Liver (tissue), 9 donors: ENCODE results near the gene FAM89B. TPM values are rescaled to one million over a fixed set of nuclear protein-coding genes. Genes with fewer than 3 reads are reported as not detected.
A peak's percentile ranks its signal among the peaks of the same experiment; 100 is the strongest.

Source experiments
- DNase-seq: peaks from one replicate; pipeline ENCODE4 v3.0.0-alpha.2; 2017; ENCODE audit warnings: low spot score
- H3K27ac ChIP-seq, 2 donors: one replicate each; pipeline ENCODE4 v1.7.0; 2013; ENCODE audit warnings: inconsistent platforms in 2 of 2, low read length in 2 of 2, control low read depth in 1 of 2, low read depth in 1 of 2, mild to moderate bottlenecking in 1 of 2
- H3K27me3 ChIP-seq, 4 donors: one replicate each; pipeline versions ENCODE4 v1.6.1 to v1.7.0; 2013; ENCODE audit warnings: low read length in 3 of 4, inconsistent platforms in 1 of 4, mild to moderate bottlenecking in 1 of 4, moderate library complexity in 1 of 4; ENCODE audit not compliant: control insufficient read depth in 4 of 4, insufficient read depth in 4 of 4
- H3K36me3 ChIP-seq, 4 donors: one replicate each; pipeline versions ENCODE4 v1.6.1 to v1.7.0; 2013; ENCODE audit warnings: low read length in 3 of 4, mild to moderate bottlenecking in 3 of 4, low read depth in 1 of 4, moderate library complexity in 1 of 4; ENCODE audit not compliant: control insufficient read depth in 4 of 4, insufficient read depth in 3 of 4
- H3K4me1 ChIP-seq, 4 donors: one replicate each; pipeline versions ENCODE4 v1.6.1 to v1.7.0; 2013; ENCODE audit warnings: low read length in 3 of 4, mild to moderate bottlenecking in 3 of 4, moderate library complexity in 1 of 4; ENCODE audit not compliant: control insufficient read depth in 4 of 4, insufficient read depth in 4 of 4
- H3K4me3 ChIP-seq, 3 donors: one replicate each; pipeline versions ENCODE4 v1.6.1 to v1.7.0; 2013; ENCODE audit warnings: low read length in 3 of 3, control low read depth in 1 of 3, low read depth in 1 of 3, mild to moderate bottlenecking in 1 of 3
- H3K9ac ChIP-seq, 2 donors: one replicate each; pipeline ENCODE4 v1.7.0; 2013; ENCODE audit warnings: low read length in 2 of 2, mild to moderate bottlenecking in 2 of 2, moderate library complexity in 2 of 2, control low read depth in 1 of 2, low read depth in 1 of 2
- H3K9me3 ChIP-seq, 4 donors: one replicate each; pipeline versions ENCODE4 v1.6.1 to v1.7.0; 2013; ENCODE audit warnings: low read length in 3 of 4; ENCODE audit not compliant: control insufficient read depth in 4 of 4
- EGR1 ChIP-seq, 2 donors: IDR thresholded peaks; 2 replicates each; pipeline ENCODE4 v1.6.1; 2016 to 2018; ENCODE audit warnings: antibody characterized with exemption in 2 of 2, low read depth in 2 of 2
- FOXA1 ChIP-seq: IDR thresholded peaks from 2 replicates; pipeline ENCODE4 v1.6.1; 2016; ENCODE audit warnings: antibody characterized with exemption
- GABPA ChIP-seq, 2 donors: IDR thresholded peaks in 1 of 2; conservative IDR thresholded peaks in 1 of 2; 2 replicates each; pipeline ENCODE4 v1.6.1; 2016; ENCODE audit warnings: antibody characterized with exemption in 2 of 2, mild to moderate bottlenecking in 1 of 2, moderate library complexity in 1 of 2
- HNF4A ChIP-seq, 2 donors: conservative IDR thresholded peaks; 2 replicates each; pipeline ENCODE4 v1.6.1; 2016; ENCODE audit warnings: antibody characterized with exemption in 2 of 2, mild to moderate bottlenecking in 2 of 2
- JUND ChIP-seq, 2 donors: IDR thresholded peaks; 2 replicates each; pipeline ENCODE4 v1.6.1; 2016; ENCODE audit warnings: antibody characterized with exemption in 2 of 2
- NR2F2 ChIP-seq: IDR thresholded peaks from 2 replicates; pipeline ENCODE4 v1.6.1; 2016; ENCODE audit warnings: antibody characterized with exemption
- RAD21 ChIP-seq, 2 donors: IDR thresholded peaks; 2 replicates each; pipeline ENCODE4 v1.6.1; 2016; ENCODE audit warnings: antibody characterized with exemption in 2 of 2, mild to moderate bottlenecking in 2 of 2
- REST ChIP-seq: IDR thresholded peaks from 2 replicates; pipeline ENCODE4 v1.6.1; 2016; ENCODE audit warnings: antibody characterized with exemption, mild to moderate bottlenecking
- RXRA ChIP-seq, 2 donors: IDR thresholded peaks; 2 replicates each; pipeline ENCODE4 v1.6.1; 2017 to 2018; ENCODE audit warnings: antibody characterized with exemption in 2 of 2, mild to moderate bottlenecking in 1 of 2
- ZBTB33 ChIP-seq: IDR thresholded peaks from 2 replicates; pipeline ENCODE4 v1.6.1; 2016; ENCODE audit warnings: antibody characterized with exemption
- WGBS: extraction: QIAGEN DNeasy Blood & Tissue Kit; methylation state at CpG from one replicate; pipeline ENCODE4 v1.1.7; 2013; 5-methylcytosine and 5-hydroxymethylcytosine counted together
- polyA plus RNA-seq, 2 donors: library from polyadenylated mRNA; stranded (reverse) in 1 of 2; unstranded in 1 of 2; fragments of 200-250 nt in 1 of 2; fragments of >200 nt in 1 of 2; fragmentation: Nextera tagmentation in 1 of 2; extraction: Ambion mirVana in 1 of 2; gene quantifications; one replicate each; pipeline versions ENCODE4 v1.2.1 to v1.2.3, GENCODE V29; 2013 to 2015
- total RNA-seq, 2 donors: library from RNA; depleted of rRNA; stranded (reverse); fragments of >200 nt; gene quantifications; one replicate each; pipeline ENCODE4 v1.2.3, GENCODE V29; 2014
- TF ChIP-seq, protein P1 (sequence below): fragments of 150-350 bp; IDR thresholded peaks from 2 replicates; pipeline ENCODE4 v1.5.1; 2017; ENCODE audit warnings: improper control_type of control experiment, low read depth, low read length; ENCODE audit not compliant: missing input control
- TF ChIP-seq, protein P2 (sequence below): IDR thresholded peaks from 2 replicates; pipeline ENCODE4 v1.6.1; 2016; ENCODE audit warnings: antibody characterized with exemption
- donor health status: healthy.
- donor health status: healthy.
- donor health status: healthy.
- donor health status: healthy.
- donor health status: healthy.

FAM89B gene
- total and polyA plus RNA-seq, 4 donors, result 4.7 to 16.7 (median 9.5) TPM

GRCh38 chr11:65554842-65555430 lies 17.4 kb upstream of the FAM89B start:
- TF ChIP-seq RXRA (IDR thresholded peaks at IDR 0.05) (no peak), GABPA (IDR thresholded peaks at IDR 0.05 in 1 of 2, conservative IDR thresholded peaks at IDR 0.05 in 1 of 2) (no peak), ZBTB33 (no peak), FOXA1 (no peak), JUND (IDR thresholded peaks at IDR 0.05) (no peak), EGR1 (IDR thresholded peaks at IDR 0.05; ENCODE audit: low read depth in 2 of 2) (no peak), RAD21 (IDR thresholded peaks at IDR 0.05) (no peak), REST (no peak)
- TF ChIP-seq, protein P1, sequence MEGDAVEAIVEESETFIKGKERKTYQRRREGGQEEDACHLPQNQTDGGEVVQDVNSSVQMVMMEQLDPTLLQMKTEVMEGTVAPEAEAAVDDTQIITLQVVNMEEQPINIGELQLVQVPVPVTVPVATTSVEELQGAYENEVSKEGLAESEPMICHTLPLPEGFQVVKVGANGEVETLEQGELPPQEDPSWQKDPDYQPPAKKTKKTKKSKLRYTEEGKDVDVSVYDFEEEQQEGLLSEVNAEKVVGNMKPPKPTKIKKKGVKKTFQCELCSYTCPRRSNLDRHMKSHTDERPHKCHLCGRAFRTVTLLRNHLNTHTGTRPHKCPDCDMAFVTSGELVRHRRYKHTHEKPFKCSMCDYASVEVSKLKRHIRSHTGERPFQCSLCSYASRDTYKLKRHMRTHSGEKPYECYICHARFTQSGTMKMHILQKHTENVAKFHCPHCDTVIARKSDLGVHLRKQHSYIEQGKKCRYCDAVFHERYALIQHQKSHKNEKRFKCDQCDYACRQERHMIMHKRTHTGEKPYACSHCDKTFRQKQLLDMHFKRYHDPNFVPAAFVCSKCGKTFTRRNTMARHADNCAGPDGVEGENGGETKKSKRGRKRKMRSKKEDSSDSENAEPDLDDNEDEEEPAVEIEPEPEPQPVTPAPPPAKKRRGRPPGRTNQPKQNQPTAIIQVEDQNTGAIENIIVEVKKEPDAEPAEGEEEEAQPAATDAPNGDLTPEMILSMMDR, result no peak
- TF ChIP-seq, protein P2, sequence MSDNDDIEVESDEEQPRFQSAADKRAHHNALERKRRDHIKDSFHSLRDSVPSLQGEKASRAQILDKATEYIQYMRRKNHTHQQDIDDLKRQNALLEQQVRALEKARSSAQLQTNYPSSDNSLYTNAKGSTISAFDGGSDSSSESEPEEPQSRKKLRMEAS, result no peak
- no peak for DNase-seq
- Histone ChIP-seq H3K27ac (peak overlapping the region in 1 of 2 donors; percentile 19), H3K4me1 (peaks cover 9 to 51% (median 24%) of the 10 kb centered on the region in 4 donors), H3K27me3 (no peaks in the 10 kb centered on the region), H3K9me3 (no peaks in the 10 kb centered on the region), H3K36me3 (peaks cover 0 to 4% (median 0%) of the 10 kb centered on the region in 4 donors), H3K9ac (peak overlapping the region in 1 of 2 donors; percentile 47), H3K4me3 (no peak overlapping the region)
- WGBS, result 94% methylated on average over 4 of the region's 4 CpGs

DNA sequence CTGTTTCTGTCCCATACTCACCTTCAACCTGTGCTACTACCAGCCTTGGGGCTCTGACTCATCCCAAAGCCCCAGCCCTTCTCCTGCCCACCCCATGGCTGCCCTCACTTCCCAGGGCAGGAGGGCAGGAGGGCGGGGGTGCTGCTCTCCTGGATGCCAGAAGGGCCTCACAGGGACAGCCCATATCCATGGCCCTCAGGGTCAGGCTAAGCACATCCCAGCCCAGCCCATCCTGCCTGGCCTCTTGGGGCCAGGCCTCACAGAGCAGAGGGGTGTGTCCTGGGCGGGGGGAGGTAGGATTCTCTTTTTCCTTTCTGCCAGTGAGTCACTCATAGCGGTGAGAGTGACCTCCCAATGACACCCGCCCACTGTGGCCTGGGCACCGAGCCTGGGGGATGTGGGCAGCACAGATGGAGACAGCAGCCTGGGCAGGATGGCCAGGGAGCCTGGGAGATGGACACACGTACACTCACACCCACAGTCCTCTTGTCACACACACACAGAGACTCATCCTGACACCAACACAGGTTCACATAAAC lies 16.6 kb upstream of the FAM89B start:
- Histone ChIP-seq H3K9me3 (no peaks in the 10 kb centered on the region), H3K27ac (peak overlapping the region in 1 of 2 donors; percentile 19), H3K4me1 (peaks cover 13 to 55% (median 25%) of the 10 kb centered on the region in 4 donors), H3K36me3 (peaks cover 0 to 4% (median 0%) of the 10 kb centered on the region in 4 donors), H3K4me3 (no peak overlapping the region), H3K9ac (no peak overlapping the region), H3K27me3 (no peaks in the 10 kb centered on the region)
- DNase-seq, result no peak
- TF ChIP-seq RXRA (IDR thresholded peaks at IDR 0.05), result peak; percentile 12 to 77
- TF ChIP-seq EGR1 (IDR thresholded peaks at IDR 0.05; ENCODE audit: low read depth in 2 of 2), result no peak
- TF ChIP-seq HNF4A (conservative IDR thresholded peaks at IDR 0.05), result peak in 1 of 2 donors; percentile 29
- peak; percentile 18 for TF ChIP-seq NR2F2
- peak in 1 of 2 donors; percentile 67 for TF ChIP-seq JUND (IDR thresholded peaks at IDR 0.05)
- 54% methylated on average over 6 of the region's 6 CpGs for WGBS
